Middle frontal gyrus (tissue), 1 donor: Measurements from ENCODE around the gene LRRC14B.
"Not testable (repeated sequence)": the region's sequence is repeated elsewhere in the genome, so short reads cannot be mapped to it uniquely, and the experiment has no call there.

Source experiments
- DNase-seq: peaks from one replicate; pipeline ENCODE4 v3.0.0-alpha.2; 2015; ENCODE audit warnings: low spot score; ENCODE audit errors: extremely low spot score

Gene LRRC14B

GRCh38 chr5:191949-192690 is 825 bp downstream of the LRRC14B start:
- DNase-seq = no peak

- no peak for DNase-seq
Measured at GRCh38 chr5:192691-192969, 1.3 kb downstream of the LRRC14B start.

GRCh38 chr5:192970-193831 is 1.9 kb downstream of the LRRC14B start:
- no peak for DNase-seq

- no peak for DNase-seq
Measured at GRCh38 chr5:194102-194501, 2.8 kb downstream of the LRRC14B start.

GRCh38 chr5:194603-195209 is 3.4 kb downstream of the LRRC14B start:
- DNase-seq = no peak

GRCh38 chr5:195401-196160 is 4.3 kb downstream of the LRRC14B start:
- DNase-seq = no peak

GRCh38 chr5:196350-196749 is 5.1 kb downstream of the LRRC14B start:
- DNase-seq = no peak

GRCh38 chr5:197031-197430 is 5.7 kb downstream of the LRRC14B start:
- DNase-seq = not testable (repeated sequence)

GRCh38 chr5:197892-198489 is 6.7 kb downstream of the LRRC14B start:
- DNase-seq = no peak

- no peak for DNase-seq
Measured at GRCh38 chr5:198516-199196, 7.4 kb downstream of the LRRC14B start.

GRCh38 chr5:199197-199949 is 8.1 kb downstream of the LRRC14B start:
- no peak for DNase-seq

GRCh38 chr5:199950-200645 is 8.8 kb downstream of the LRRC14B start:
- no peak for DNase-seq

- no peak for DNase-seq
Measured at GRCh38 chr5:200985-201384, 9.7 kb downstream of the LRRC14B start.

- no peak for DNase-seq
Measured at GRCh38 chr5:201672-202071, 10.4 kb downstream of the LRRC14B start.

GRCh38 chr5:203246-203930 is 12.1 kb downstream of the LRRC14B start:
- DNase-seq = no peak

GRCh38 chr5:204001-204400 is 12.7 kb downstream of the LRRC14B start:
- DNase-seq = no peak

- no peak for DNase-seq
Measured at GRCh38 chr5:204462-204861, 13.2 kb downstream of the LRRC14B start.

GRCh38 chr5:204966-205670 is 13.8 kb downstream of the LRRC14B start:
- no peak for DNase-seq
